Right renal cortex interstitium (tissue), 3 donors: Measurements from ENCODE around the gene PRCP. TPM values are rescaled to one million over a fixed set of nuclear protein-coding genes. Genes with fewer than 3 reads are reported as not detected.

Experiments
- DNase-seq, 3 donors: peaks; one replicate each; pipeline ENCODE4 v3.0.0-alpha.2; 2013; ENCODE audit warnings: low read depth in 3 of 3, low spot score in 2 of 3
- polyA plus RNA-seq, 3 donors: library from polyadenylated mRNA; unstranded; fragments of 120-200 nt; gene quantifications; one replicate each; pipeline ENCODE4 v1.2.1, GENCODE V29; 2013; ENCODE audit not compliant: insufficient read length in 3 of 3

Gene PRCP
- polyA plus RNA-seq, 3 donors, result 301 to 310 (median 307) TPM

GRCh38 chr11:82908311-82908710 is 8.1 kb upstream of the PRCP start:
- no peak for DNase-seq

GRCh38 chr11:82907371-82907770 is 7.1 kb upstream of the PRCP start:
- no peak for DNase-seq

- DNase-seq, result no peak
Measured at GRCh38 chr11:82906931-82907330, 6.7 kb upstream of the PRCP start.

- DNase-seq, result no peak
Measured at GRCh38 chr11:82906236-82906635, 6.0 kb upstream of the PRCP start.

GRCh38 chr11:82903843-82904586 is 3.8 kb upstream of the PRCP start:
- no peak for DNase-seq

GRCh38 chr11:82902880-82903279 is 2.6 kb upstream of the PRCP start:
- no peak for DNase-seq

GRCh38 chr11:82901922-82902485 is 1.8 kb upstream of the PRCP start:
- no peak for DNase-seq

GRCh38 chr11:82901165-82901921 is 1.1 kb upstream of the PRCP start, which contains the start of gene DDIAS:
TSS of gene DDIAS (plus strand) at chr11:82901736. CDS start at chr11:82914739, 13,003 bp downstream.
- DNase-seq, result peak; percentile 97 to 99 (median 98)

- no peak for DNase-seq
Measured at GRCh38 chr11:82899957-82900276, 313 bp downstream of the PRCP start.

- no peak for DNase-seq
Measured at GRCh38 chr11:82899186-82899820, 927 bp downstream of the PRCP start.

- DNase-seq, result no peak
Measured at GRCh38 chr11:82898241-82898640, 2.0 kb downstream of the PRCP start.

- DNase-seq, result no peak
Measured at GRCh38 chr11:82896183-82896582, 4.0 kb downstream of the PRCP start.

GRCh38 chr11:82895437-82896091 is 4.7 kb downstream of the PRCP start:
- no peak for DNase-seq

GRCh38 chr11:82892611-82893169 is 7.5 kb downstream of the PRCP start:
- DNase-seq, result no peak

- DNase-seq, result no peak
Measured at GRCh38 chr11:82890936-82891335, 9.3 kb downstream of the PRCP start.

GRCh38 chr11:82890002-82890341 is 10.3 kb downstream of the PRCP start:
- no peak for DNase-seq

GRCh38 chr11:82889133-82890001 is 10.9 kb downstream of the PRCP start:
- no peak for DNase-seq

GRCh38 chr11:82883853-82884252 is 16.4 kb downstream of the PRCP start:
- no peak for DNase-seq

GRCh38 chr11:82874646-82875523 is 25.3 kb downstream of the PRCP start:
- DNase-seq, result no peak
